Right lobe of liver (tissue), 6 donors: ENCODE measurements around the gene PIK3C2G. TPM values are rescaled to one million over a fixed set of nuclear protein-coding genes. Genes with fewer than 3 reads are reported as not detected.
A peak's percentile ranks its signal among the peaks of the same experiment; 100 is the strongest.

Source experiments
- ATAC-seq, 4 donors: fragments of 200-7000 bp; cut with Tn5 transposase; one replicate each; pipeline ENCODE4 v1.9.1; 2020; ENCODE audit warnings: mild to moderate bottlenecking in 4 of 4, moderate library complexity in 4 of 4
- DNase-seq, 3 donors: peaks; one replicate each; pipeline ENCODE4 v3.0.0-alpha.2; 2020
- H3K27ac ChIP-seq, 3 donors: fragments of 200-600 bp; one replicate each; pipeline ENCODE4 v1.8.0; 2022
- H3K27me3 ChIP-seq, 2 donors: fragments of 200-600 bp; one replicate each; pipeline ENCODE4 v1.8.0; 2022
- H3K36me3 ChIP-seq, 4 donors: fragments of 200-600 bp; sonication (generic) in 1 of 4; one replicate each; pipeline versions ENCODE4 v1.5.1 to v1.8.0; 2017 to 2022; ENCODE audit warnings: control low read depth in 1 of 4
- H3K4me1 ChIP-seq, 4 donors: fragments of 200-600 bp; sonication (generic) in 1 of 4; one replicate each; pipeline versions ENCODE4 v1.5.1 to v1.8.0; 2017 to 2022; ENCODE audit warnings: control low read depth in 1 of 4
- H3K4me3 ChIP-seq, 3 donors: fragments of 200-600 bp; one replicate each; pipeline ENCODE4 v1.8.0; 2022
- H3K9me3 ChIP-seq, 4 donors: fragments of 200-600 bp; sonication (generic) in 1 of 4; one replicate each; pipeline versions ENCODE4 v1.5.1 to v1.8.0; 2017 to 2022; ENCODE audit warnings: control low read depth in 1 of 4
- CTCF ChIP-seq, 4 donors: fragments of 200-600 bp in 3 of 4; fragments of 450-650 bp in 1 of 4; IDR thresholded peaks; one replicate each; pipeline versions ENCODE4 v1.5.1 to v1.8.0; 2016 to 2022; ENCODE audit warnings: antibody characterized with exemption in 4 of 4, mild to moderate bottlenecking in 2 of 4
- POLR2A ChIP-seq: fragments of 450-650 bp; IDR thresholded peaks from one replicate; pipeline ENCODE4 v1.6.1; 2017; ENCODE audit warnings: antibody characterized with exemption, mild to moderate bottlenecking
- WGBS: methylation state at CpG from one replicate; pipeline ENCODE4 v1.1.6; 2018; ENCODE audit warnings: low coverage, low lambda C conversion rate; ENCODE audit not compliant: insufficient coverage; ENCODE audit errors: missing lambda C conversion rate; 5-methylcytosine and 5-hydroxymethylcytosine counted together
- intact Hi-C, 2 donors: fragments of 100-400 bp; cut with DNase I; formaldehyde crosslinking; loops; one replicate each; pipeline versions ENCODE4 v1.11.2 to v1.14.1; 2022
- total RNA-seq, 6 experiments: library from RNA; depleted of rRNA in 2 of 6; stranded (reverse); fragments of >200 nt in 2 of 6; fragmentation: NEBNext Ultra II Directional in 3 of 6; extraction: Animal tissue kit (Norgen Biotek cat#: 25700) in 3 of 6; gene quantifications; one replicate each; pipeline versions ENCODE4 v1.1.0 to v1.2.4, GENCODE V29; 2016 to 2023
- donor health status: DM: no; HTN: yes; CAD: no.
- donor health status: DM: no; HTN: no; CAD: no.
- donor health status: DM: no; HTN: no; CAD: no.
- donor health status: DM: no; HTN: yes; CAD: no.
- donor health status: DM: no; HTN: yes; CAD: no.

The PIK3C2G gene
- total RNA-seq, 6 experiments from 2014 or later: 12.5 to 30.5 (median 24.8) TPM

- Histone ChIP-seq H3K9me3 (no peaks in the 10 kb centered on the region), H3K4me3 (no peak overlapping the region), H3K27ac (no peak overlapping the region), H3K36me3 (no peaks in the 10 kb centered on the region), H3K27me3 (no peaks in the 10 kb centered on the region), H3K4me1 (no peaks in the 10 kb centered on the region)
- intact Hi-C loops: no loop called here
- ATAC-seq (no peak), DNase-seq (no peak)
- no peak for TF ChIP-seq CTCF (IDR thresholded peaks at IDR 0.05)
- TF ChIP-seq POLR2A: no peak
- 63% methylated on average over 2 of the region's 2 CpGs for WGBS
Observed at GRCh38 chr12:18581232-18581962, 320.1 kb downstream of the PIK3C2G start.

- DNase-seq: no peak
- no peaks in the 10 kb centered on the region for H3K9me3 ChIP-seq
- TF ChIP-seq POLR2A (no peak), CTCF (IDR thresholded peaks at IDR 0.05) (no peak)
- H3K4me3 ChIP-seq: no peak overlapping the region
- no peaks in the 10 kb centered on the region for H3K4me1 ChIP-seq
- no peaks in the 10 kb centered on the region for H3K36me3 ChIP-seq
- H3K27me3 ChIP-seq: no peaks in the 10 kb centered on the region
- no peak overlapping the region for H3K27ac ChIP-seq
- no peak for ATAC-seq
- intact Hi-C loops: no loop called here
Observed at GRCh38 chr12:18583655-18584054, 322.3 kb downstream of the PIK3C2G start.

- H3K27ac ChIP-seq: no peak overlapping the region
- ATAC-seq: no peak
- TF ChIP-seq CTCF (IDR thresholded peaks at IDR 0.05): no peak
- no peak for TF ChIP-seq POLR2A
- H3K4me1 ChIP-seq: no peaks in the 10 kb centered on the region
- intact Hi-C loops: no loop called here
- H3K9me3 ChIP-seq: no peaks in the 10 kb centered on the region
- H3K36me3 ChIP-seq: no peaks in the 10 kb centered on the region
- no peaks in the 10 kb centered on the region for H3K27me3 ChIP-seq
- no peak overlapping the region for H3K4me3 ChIP-seq
- no peak for DNase-seq
Observed at GRCh38 chr12:18586581-18586980, 325.3 kb downstream of the PIK3C2G start.

GRCh38 chr12:18589316-18589715, 328.0 kb downstream of the PIK3C2G start:
- Histone ChIP-seq H3K36me3 (no peaks in the 10 kb centered on the region), H3K27ac (no peak overlapping the region), H3K27me3 (no peaks in the 10 kb centered on the region), H3K9me3 (no peaks in the 10 kb centered on the region), H3K4me3 (no peak overlapping the region), H3K4me1 (no peaks in the 10 kb centered on the region)
- DNase-seq (no peak), ATAC-seq (no peak)
- intact Hi-C loops: no loop called here
- no peak for TF ChIP-seq POLR2A
- TF ChIP-seq CTCF (IDR thresholded peaks at IDR 0.05): no peak

GRCh38 chr12:18591473-18591872, 330.2 kb downstream of the PIK3C2G start:
- Histone ChIP-seq H3K27ac (no peak overlapping the region), H3K4me3 (no peak overlapping the region), H3K9me3 (no peaks in the 10 kb centered on the region), H3K4me1 (no peaks in the 10 kb centered on the region), H3K27me3 (no peaks in the 10 kb centered on the region), H3K36me3 (no peaks in the 10 kb centered on the region)
- TF ChIP-seq POLR2A (no peak), CTCF (IDR thresholded peaks at IDR 0.05) (no peak)
- DNase-seq (no peak), ATAC-seq (peak in 2 of 4 donors; percentile 38 to 58)
- intact Hi-C loops: no loop called here
